ENCODE data around the gene ABCA8. TPM values are rescaled to one million over a fixed set of nuclear protein-coding genes. Genes with fewer than 3 reads are reported as not detected.

The ABCA8 gene
- total RNA-seq, 2 donors from 2014 or later: 42.0 to 62.2 TPM

GRCh38 chr17:68910789-68911431, 44.3 kb downstream of the ABCA8 start:
- H3K27me3 ChIP-seq (replicated peaks; ENCODE audit: insufficient read depth): no peaks in the 10 kb centered on the region
- H3K4me3 ChIP-seq: no peak overlapping the region
- DNase-seq (ENCODE audit: low spot score) (no peak), ATAC-seq (ENCODE audit: insufficient number of reproducible peaks, low FRiP score, low read depth) (no peak)
- H3K27ac ChIP-seq: peak overlapping the region in 1 of 2 donors; percentile 69
- H3K4me1 ChIP-seq (ENCODE audit: control insufficient read depth in 1 of 2, low read depth in 2 of 2): peaks cover 8 to 20% of the 10 kb centered on the region in 2 donors
- H3K9me3 ChIP-seq: no peaks in the 10 kb centered on the region
- TF ChIP-seq CTCF (IDR thresholded peaks at IDR 0.05): no peak
- no peaks in the 10 kb centered on the region for H3K36me3 ChIP-seq

DNA sequence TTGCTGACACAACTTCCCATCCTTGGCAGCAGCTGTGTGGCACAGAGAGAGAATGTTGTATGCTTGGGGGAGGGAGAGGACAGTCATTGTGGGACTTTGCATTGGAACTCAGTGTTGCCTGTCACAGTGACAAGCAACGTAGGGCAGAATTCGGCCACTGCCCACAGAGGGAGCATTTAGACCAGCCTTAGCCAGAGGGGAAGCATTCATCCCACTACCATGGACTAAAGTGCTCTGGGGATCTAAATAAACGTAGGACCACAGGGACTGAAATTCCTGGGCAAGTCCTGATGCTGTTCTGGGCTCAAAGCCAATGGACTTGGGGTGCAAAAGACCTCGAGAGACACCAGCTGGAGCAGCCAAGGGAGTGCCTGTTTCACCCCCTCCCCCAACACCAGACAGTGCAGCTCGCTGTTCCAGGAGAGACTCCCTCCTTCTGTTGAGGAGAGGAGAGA, 44.9 kb downstream of the ABCA8 start:
- peak overlapping the region; percentile 40 to 69 for H3K27ac ChIP-seq
- no peaks in the 10 kb centered on the region for H3K27me3 ChIP-seq (replicated peaks; ENCODE audit: insufficient read depth)
- peaks cover 8 to 20% of the 10 kb centered on the region in 2 donors for H3K4me1 ChIP-seq (ENCODE audit: control insufficient read depth in 1 of 2, low read depth in 2 of 2)
- TF ChIP-seq CTCF (IDR thresholded peaks at IDR 0.05): no peak
- DNase-seq (ENCODE audit: low spot score) (no peak), ATAC-seq (ENCODE audit: insufficient number of reproducible peaks, low FRiP score, low read depth) (no peak)
- no peak overlapping the region for H3K4me3 ChIP-seq
- no peaks in the 10 kb centered on the region for H3K36me3 ChIP-seq
- H3K9me3 ChIP-seq: no peaks in the 10 kb centered on the region

DNA sequence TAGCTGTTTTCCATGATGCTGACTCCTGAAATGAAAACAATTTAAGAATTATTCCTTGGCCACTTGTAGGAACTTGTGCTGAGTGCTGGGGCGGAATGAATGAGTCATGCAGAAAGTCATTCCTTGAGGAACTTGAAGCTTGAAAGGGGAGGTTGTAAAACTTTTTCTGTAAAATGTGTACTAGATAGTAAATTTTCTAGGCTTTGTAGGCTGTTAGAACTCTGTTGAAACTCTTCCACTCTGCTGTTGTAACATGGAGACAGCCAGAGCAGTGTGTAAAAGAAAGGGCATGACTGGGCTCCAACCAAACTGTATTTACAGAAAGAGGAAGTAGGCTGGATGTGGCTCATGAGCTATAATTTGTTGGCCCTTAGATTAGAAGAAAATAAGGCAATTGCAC, 46.1 kb downstream of the ABCA8 start:
- ATAC-seq (ENCODE audit: insufficient number of reproducible peaks, low FRiP score, low read depth) (peak; percentile 77), DNase-seq (ENCODE audit: low spot score) (no peak)
- Histone ChIP-seq H3K27ac (peak overlapping the region; percentile 33 to 69), H3K36me3 (no peaks in the 10 kb centered on the region), H3K27me3 (replicated peaks; ENCODE audit: insufficient read depth) (no peaks in the 10 kb centered on the region), H3K4me1 (ENCODE audit: control insufficient read depth in 1 of 2, low read depth in 2 of 2) (peaks cover 8 to 20% of the 10 kb centered on the region in 2 donors), H3K9me3 (no peaks in the 10 kb centered on the region), H3K4me3 (no peak overlapping the region)
- TF ChIP-seq CTCF (IDR thresholded peaks at IDR 0.05): no peak

DNA sequence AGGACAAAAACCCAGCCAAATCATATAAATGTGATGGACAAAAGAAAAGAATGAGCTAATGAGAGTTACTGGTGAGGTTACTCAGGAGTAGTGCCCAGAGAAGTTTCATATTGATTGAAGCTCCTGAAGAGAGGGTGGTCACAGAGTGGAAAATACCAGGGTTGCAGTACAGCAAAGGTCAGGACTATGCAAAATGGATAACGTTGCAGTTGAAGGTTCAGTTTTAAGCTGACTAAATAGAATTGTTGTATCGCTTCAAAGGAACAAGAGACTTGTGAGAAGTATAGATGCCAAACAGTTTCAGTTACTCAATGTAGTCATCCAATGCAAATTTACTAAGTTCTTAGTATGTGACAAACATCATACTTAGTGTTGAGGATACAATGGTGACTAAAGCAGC, 47.1 kb downstream of the ABCA8 start:
- Histone ChIP-seq H3K4me3 (no peak overlapping the region), H3K27ac (peak overlapping the region in 1 of 2 donors; percentile 69), H3K36me3 (no peaks in the 10 kb centered on the region), H3K4me1 (ENCODE audit: control insufficient read depth in 1 of 2, low read depth in 2 of 2) (peaks cover 8 to 20% of the 10 kb centered on the region in 2 donors), H3K9me3 (no peaks in the 10 kb centered on the region), H3K27me3 (replicated peaks; ENCODE audit: insufficient read depth) (no peaks in the 10 kb centered on the region)
- no peak for TF ChIP-seq CTCF (IDR thresholded peaks at IDR 0.05)
- DNase-seq (ENCODE audit: low spot score) (no peak), ATAC-seq (ENCODE audit: insufficient number of reproducible peaks, low FRiP score, low read depth) (no peak)

DNA sequence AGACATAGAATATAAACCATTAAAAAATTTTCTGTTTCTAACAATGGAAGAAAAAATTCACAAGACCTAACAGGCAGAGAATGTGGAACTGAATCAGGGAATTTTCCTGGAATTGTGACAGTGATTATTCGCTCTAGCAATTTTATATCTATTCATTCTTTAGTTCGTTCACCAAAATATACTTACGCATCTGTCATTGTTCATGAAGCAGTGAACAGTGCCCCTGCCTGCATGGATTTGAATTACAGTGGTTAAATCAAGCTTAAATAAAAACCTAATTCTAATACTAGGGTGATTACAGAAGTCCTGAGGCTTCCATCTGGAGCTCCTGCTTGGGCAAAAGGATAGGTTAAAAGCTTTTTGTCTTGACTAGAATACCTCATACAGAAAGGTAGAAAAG, 48.6 kb downstream of the ABCA8 start:
- H3K4me3 ChIP-seq: no peak overlapping the region
- no peaks in the 10 kb centered on the region for H3K36me3 ChIP-seq
- peaks cover 8 to 20% of the 10 kb centered on the region in 2 donors for H3K4me1 ChIP-seq (ENCODE audit: control insufficient read depth in 1 of 2, low read depth in 2 of 2)
- H3K9me3 ChIP-seq: no peaks in the 10 kb centered on the region
- no peak overlapping the region for H3K27ac ChIP-seq
- TF ChIP-seq CTCF (IDR thresholded peaks at IDR 0.05): no peak
- H3K27me3 ChIP-seq (replicated peaks; ENCODE audit: insufficient read depth): no peaks in the 10 kb centered on the region
- DNase-seq (ENCODE audit: low spot score): no peak
- ATAC-seq (ENCODE audit: insufficient number of reproducible peaks, low FRiP score, low read depth): no peak

Data from thoracic aorta (tissue), 2 donors.